NCI-H345 (cell line): ENCODE results near the gene XYLB.
A peak's percentile ranks its signal among the peaks of the same experiment; 100 is the strongest.

Source experiments
- DNase-seq: peaks from one replicate; lab custom pipeline; 2025; lab: John Stamatoyannopoulos, UW

The XYLB gene

DNA sequence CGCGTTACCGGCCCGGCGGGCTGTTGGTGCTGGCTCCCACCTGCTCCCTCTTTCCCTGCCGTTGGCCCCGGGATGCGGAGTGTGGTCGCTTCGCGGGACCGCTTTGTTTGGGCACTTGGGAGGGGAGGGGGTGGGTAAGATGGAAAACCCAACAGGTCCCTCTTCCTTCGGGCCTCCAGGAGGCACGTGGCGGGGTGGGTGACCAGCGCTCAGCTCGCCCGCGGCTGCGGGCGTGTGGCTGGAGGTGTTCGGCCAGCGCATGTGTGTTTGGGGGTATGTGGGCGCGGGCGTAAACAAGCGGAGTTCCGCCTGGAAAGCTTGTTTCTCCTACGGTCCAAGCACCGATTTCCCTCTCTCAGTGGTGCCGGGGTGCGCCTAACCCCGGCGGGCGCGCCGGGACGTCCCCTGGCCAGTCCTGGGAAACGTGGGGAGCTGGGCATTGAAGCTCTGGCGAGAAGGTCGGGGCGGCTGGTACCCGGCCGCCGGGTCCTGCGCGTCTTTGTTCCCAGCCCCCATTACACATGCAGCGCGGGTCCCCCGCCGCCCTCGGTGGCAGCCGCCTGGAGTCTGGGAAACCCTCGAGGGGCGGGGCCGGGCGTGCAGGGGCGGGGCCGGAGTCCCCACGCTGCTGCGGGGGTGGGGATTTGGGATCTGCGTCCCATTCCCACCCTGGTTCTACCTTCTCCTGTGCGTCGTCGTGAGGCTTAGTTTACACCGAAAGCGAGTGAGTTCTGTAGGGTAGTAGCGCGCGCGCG lies 108.5 kb downstream of the XYLB start:
- DNase-seq, result peak; percentile 76

DNA sequence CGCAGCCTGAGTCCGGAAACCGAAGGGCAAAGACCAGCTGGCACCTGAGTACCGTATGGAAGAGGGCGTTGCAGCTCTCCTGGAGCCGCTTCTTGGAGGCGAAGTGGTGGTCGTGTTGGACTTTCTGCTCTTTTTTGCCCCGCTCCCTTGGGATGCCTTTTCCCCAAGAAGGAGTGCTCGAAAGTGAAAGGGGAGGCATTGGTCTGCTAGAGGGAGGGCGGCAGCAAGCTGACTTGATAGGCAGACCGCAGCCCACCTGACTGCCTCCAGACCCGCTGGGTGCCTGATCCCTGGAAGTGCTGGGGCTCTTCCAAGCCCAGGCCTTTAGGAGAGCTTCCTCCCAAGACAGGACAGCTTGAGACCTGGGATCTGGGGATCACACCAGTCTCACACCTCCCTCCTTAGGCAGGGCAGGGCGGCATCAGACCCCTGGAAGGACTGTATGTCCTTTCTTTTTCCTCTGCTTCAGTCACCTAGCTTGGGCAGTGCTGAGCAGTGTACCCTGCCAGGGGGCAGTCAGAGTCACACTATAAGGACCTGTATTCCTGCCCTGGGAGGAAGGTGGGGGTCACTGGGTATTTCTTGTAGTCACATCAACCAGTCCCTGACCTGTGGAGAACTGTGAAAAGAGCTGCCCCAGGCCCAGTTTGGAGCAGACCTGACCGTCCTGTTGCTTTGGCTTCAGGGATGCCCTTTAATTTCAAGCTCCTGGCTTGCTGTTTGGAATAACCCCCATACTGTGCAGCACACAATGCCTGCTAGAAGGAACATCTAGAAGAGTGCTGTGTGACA lies 109.2 kb downstream of the XYLB start:
- peak; percentile 50 for DNase-seq

DNA sequence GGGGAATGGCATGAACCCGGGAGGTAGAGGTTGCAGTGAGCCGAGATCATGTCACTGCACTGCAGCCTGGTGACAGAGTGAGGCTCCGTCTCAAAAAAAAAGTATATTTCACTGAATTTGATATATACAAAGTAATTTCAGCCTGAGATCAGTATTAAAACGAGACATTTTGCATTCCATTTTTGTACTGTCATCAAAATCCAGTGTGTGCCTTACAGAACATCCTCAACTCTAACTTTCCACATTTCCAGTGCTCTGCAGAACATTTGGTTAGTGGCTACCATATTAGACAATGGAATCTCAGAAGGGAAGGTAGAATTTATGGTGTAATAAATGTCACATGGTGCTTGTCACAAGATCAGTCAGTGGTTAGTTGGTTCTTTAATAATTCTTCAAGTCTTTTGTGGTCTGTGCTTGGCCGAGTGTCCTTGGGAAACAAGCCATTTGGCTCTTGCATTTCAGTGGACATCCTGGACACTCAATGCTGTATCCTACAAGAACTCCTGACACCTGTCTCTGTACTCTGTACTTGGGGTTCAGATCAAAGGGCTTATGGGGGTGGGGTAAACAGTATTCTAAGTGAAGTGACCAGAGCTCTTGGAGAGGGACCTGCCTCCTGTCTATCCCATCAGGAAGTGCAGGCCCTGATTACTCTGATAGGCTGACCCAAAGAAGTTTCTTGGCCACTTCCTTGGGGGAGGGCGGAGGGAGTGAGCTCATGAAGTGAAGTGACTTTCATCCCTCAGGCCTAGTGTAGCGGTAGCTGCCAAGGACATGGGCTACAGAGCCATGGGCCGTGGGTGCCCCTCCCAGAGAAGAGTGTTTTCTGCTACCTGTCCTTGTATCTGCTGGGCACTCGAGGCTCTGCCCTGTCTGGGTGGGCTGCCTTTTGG lies 110.8 kb downstream of the XYLB start:
- no peak for DNase-seq

DNA sequence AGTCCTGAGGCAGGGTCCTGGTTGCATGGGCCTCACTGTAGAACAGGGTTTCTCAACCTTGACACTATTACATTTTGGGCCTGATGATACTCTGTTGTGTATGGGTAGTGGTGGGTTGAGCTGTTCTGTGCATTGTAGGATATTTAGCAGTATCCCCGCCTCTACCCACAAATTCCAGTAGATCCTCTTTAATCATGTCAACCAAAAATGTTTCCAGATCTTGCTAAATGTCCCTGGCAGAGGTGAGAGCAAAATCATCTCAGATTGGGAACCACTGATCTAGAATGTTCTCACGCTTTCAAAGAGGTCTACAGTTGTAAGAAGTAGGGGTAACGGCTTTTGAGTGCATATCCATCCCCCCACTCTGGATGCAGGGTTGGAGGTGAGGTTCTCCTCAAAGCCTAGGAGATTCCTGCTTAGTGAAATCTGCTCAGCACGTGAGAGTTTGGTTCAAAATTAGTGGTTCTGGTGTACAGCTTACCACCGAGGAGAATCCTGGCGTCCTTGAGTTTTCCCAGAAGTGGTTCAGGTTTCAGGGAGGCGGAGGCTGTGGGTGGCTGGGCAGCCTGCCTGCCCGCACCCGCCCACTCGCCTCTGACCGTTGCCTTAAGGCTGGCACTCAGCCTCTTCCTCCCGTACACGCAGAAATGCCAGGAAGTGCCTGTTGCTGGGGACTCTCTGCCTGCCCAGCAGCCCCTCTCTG lies 112.4 kb downstream of the XYLB start:
- no peak for DNase-seq

DNA sequence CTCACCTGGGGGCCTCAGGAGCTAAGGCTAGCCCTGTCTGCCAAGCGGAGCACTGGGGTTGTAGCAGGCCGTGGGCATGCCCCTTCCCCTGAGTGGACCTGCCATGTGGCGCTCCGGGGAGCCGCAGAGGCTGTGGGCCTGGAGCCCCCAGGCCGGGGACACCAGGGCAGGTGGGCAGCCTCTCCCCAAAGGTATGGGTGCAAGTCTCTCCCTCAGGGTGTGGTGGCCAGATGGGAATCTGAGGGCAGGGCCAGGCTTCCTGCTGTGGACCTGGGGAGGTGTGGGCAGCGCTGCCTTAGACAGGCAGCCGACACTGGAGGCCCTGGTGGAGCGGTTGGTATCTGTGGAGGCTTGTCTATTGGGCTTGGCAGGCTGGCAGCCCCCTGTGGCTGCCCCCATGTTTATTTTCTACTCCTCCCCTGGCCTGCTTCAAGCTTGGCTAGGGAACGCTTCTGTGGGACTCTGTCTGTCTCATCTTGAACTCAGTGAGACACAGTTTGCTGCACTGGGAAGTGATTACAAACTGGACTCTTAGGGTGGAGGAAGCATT lies 113.0 kb downstream of the XYLB start:
- DNase-seq, result no peak

DNA sequence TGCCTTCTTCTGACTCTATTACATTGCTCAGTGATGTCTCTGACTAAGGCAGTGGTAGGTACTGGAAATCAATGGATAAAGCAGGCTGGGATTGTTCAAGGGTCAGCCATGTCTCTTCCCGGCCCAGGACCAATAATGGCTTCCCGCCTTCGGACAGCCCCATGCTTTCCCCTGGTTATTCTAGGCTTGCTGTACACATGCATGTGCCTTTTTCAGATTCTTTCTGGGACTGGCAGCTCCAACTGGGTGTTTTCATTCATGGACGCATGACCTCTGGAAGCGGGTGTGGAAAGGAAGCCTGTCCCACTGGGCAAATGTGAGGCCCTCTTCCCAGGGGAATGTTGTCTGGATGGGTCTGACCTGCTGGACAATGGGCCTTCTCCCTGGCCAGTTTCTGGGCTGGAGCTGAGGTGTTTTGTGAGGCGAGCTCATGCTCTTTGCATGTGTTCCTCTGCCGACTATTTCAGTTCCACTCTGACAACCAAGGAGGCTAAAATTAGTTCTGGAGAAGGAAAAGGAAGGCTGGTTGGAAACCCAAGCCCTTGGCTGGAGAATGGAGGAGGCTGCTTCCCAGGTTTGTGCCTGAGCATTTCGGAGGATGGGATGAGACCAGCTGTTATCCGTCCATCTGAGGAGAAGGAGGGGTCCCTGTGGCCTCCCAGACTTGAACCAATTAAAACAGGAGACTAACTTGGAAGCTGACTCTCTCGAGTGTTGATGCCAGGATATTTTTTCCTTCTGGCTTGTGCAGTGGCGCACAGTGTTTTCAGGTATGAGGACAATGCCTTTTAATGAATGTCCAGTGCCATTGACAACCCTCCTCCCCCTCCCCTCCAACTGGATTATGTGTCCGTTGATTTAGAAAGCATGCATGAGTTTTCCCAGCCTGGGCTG lies 114.0 kb downstream of the XYLB start:
- no peak for DNase-seq
